Thymus (tissue), 11 donors: ENCODE measurements around the gene FBXW12. TPM values are rescaled to one million over a fixed set of nuclear protein-coding genes. Genes with fewer than 3 reads are reported as not detected.
"Not testable (repeated sequence)": the region's sequence is repeated elsewhere in the genome, so short reads cannot be mapped to it uniquely, and the experiment has no call there.

Experiments
- DNase-seq, 9 donors: peaks; one replicate each; pipeline ENCODE4 v3.0.0-alpha.2; 2013; ENCODE audit warnings: low spot score in 9 of 9, low read depth in 6 of 9, missing footprints in 1 of 9
- H3K27ac ChIP-seq, 2 donors: one replicate each; pipeline ENCODE4 v1.5.1; 2013; ENCODE audit warnings: control low read depth in 1 of 2, low read depth in 1 of 2, low read length in 1 of 2, mild to moderate bottlenecking in 1 of 2, moderate library complexity in 1 of 2
- H3K27me3 ChIP-seq, 2 donors: one replicate each; pipeline ENCODE4 v1.5.1; 2013; ENCODE audit warnings: low read length in 1 of 2; ENCODE audit not compliant: control insufficient read depth in 2 of 2, insufficient read depth in 1 of 2
- H3K36me3 ChIP-seq, 2 donors: one replicate each; pipeline ENCODE4 v1.5.1; 2013; ENCODE audit warnings: low read length in 1 of 2, mild to moderate bottlenecking in 1 of 2, moderate library complexity in 1 of 2; ENCODE audit not compliant: control insufficient read depth in 2 of 2, insufficient read depth in 2 of 2
- H3K4me1 ChIP-seq, 2 donors: one replicate each; pipeline ENCODE4 v1.5.1; 2013; ENCODE audit warnings: low read length in 2 of 2; ENCODE audit not compliant: control insufficient read depth in 2 of 2, insufficient read depth in 2 of 2
- H3K4me3 ChIP-seq, 2 donors: one replicate each; pipeline ENCODE4 v1.5.1; 2013; ENCODE audit warnings: low read length in 2 of 2, control low read depth in 1 of 2, mild to moderate bottlenecking in 1 of 2
- H3K9me3 ChIP-seq, 2 donors: one replicate each; pipeline ENCODE4 v1.5.1; 2013; ENCODE audit warnings: low read length in 1 of 2, mild to moderate bottlenecking in 1 of 2; ENCODE audit not compliant: control insufficient read depth in 2 of 2, insufficient read depth in 1 of 2
- WGBS: extraction: QIAGEN DNeasy Blood & Tissue Kit; methylation state at CpG from one replicate; pipeline ENCODE4 v1.1.7; 2013; 5-methylcytosine and 5-hydroxymethylcytosine counted together
- polyA plus RNA-seq: library from polyadenylated mRNA; stranded (reverse); fragments of 200-250 nt; gene quantifications from one replicate; pipeline ENCODE4 v1.2.3, GENCODE V29; 2013
- total RNA-seq: library from RNA; stranded (reverse); fragments of 120-200 nt; gene quantifications from one replicate; pipeline ENCODE4 v1.2.4, GENCODE V29; 2013
- donor health status: healthy.

The FBXW12 gene
- total and polyA plus RNA-seq, 2 donors: 0.05 to 0.07 TPM

DNA sequence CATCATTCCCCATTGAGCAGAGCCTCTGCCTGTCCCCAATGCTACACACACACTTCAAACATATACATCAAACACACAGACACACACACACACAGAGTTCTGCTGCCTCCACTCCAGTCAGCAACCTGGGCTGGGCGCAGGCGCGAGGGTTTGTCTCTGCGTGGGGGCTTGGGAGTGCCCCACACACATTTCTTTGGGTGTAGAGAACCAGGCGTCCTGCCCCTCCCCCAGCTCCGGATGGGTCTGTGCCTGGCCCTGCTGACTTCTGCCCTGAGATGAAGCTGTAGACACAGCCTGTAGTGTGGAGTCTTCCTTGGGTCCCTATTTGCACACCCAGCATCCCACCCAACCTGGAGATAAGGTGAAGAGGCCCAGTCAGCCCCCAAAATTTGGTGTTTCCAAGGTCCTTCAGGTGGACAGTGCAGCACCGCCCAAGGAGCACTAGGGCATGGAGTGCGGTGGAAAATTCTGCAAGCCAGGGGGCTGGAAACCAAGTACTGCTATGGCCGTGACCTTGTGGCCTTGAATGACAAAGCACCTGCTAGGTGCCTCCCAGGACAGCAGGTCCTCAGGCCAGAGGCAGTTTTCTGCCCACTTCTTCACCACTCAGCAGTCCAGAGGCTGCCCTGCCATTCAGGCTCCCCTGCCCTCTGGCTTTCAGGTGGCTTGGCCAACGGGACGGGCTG, 26.8 kb downstream of the FBXW12 start:
- DNase-seq: no peak
- WGBS: 91% methylated on average over 11 of the region's 11 CpGs
- Histone ChIP-seq H3K36me3 (no peaks in the 10 kb centered on the region), H3K27me3 (peaks cover 0 to 6% of the 10 kb centered on the region in 2 donors), H3K4me1 (no peaks in the 10 kb centered on the region), H3K9me3 (no peaks in the 10 kb centered on the region), H3K27ac (no peak overlapping the region), H3K4me3 (no peak overlapping the region)

DNA sequence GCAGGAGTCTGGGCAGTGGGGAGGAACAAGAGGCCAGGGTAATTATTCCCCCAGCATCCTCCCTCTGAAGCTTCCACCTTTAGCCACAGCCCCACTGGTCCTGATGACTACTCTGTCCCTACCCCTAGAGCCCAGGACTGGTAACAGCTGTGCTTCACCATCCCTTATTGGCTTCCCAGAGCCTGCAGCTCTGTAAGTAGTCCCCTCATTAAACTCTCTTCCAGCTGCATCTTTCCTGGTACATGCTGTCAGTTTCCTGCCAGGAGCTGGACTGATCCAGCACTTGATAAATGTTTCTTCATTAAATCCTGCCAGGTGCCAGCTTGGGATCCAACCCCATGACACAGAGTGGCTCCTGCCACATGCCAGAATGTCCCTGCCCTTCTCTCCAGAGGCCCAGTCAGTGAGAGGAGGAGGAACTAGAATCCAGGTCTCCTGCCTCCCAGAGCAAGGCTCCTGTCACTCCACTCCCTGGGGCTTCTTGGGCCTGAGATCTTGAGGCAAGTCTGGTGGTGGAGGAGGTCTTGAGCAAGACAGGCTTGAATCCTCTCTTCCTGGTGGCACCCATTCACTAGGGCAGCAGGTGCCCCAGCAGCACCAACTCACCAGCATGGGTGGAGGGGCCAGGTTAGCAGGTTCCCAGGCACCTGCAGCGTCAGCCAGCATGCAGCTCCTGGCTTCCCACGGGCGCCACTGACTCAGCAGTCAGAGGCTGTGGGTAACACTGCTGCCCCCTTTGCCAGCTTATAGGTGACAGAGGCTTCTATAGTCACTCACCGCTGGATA, 27.6 kb downstream of the FBXW12 start:
- H3K4me3 ChIP-seq: no peak overlapping the region
- 40% methylated on average over 4 of the region's 4 CpGs for WGBS
- no peaks in the 10 kb centered on the region for H3K9me3 ChIP-seq
- no peaks in the 10 kb centered on the region for H3K4me1 ChIP-seq
- DNase-seq: no peak
- no peaks in the 10 kb centered on the region for H3K36me3 ChIP-seq
- H3K27me3 ChIP-seq: peaks cover 0 to 6% of the 10 kb centered on the region in 2 donors
- no peak overlapping the region for H3K27ac ChIP-seq

DNA sequence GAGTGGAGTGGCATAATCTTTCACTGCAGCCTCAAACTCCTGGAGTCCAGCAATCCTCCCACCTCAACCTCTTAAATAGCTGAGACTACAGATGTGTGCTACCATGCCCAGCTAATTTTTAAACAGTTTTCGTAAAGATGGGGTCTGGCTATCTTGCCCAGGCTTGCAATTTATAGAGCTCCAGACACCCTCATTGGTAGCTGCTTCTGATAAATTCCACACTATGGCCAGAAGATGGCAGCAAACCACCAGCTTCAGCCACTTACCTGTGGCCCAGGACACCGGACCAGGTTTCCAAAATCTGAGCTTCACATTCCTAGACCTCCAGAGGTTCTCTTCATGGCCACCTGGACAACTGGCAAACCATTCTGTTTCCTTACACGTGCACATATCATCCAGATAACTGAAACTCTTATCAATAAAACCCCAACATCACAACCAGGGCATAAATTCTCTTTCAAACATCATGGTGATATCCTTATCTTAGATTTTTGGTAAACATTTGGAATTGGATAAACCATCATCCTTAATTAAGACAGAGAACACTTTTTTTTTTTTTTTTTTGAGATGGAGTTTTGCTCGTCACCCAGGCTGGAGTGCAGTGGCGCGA, 28.9 kb downstream of the FBXW12 start:
- H3K4me1 ChIP-seq: no peaks in the 10 kb centered on the region
- H3K36me3 ChIP-seq: peaks cover 0 to 3% of the 10 kb centered on the region in 2 donors
- no peak overlapping the region for H3K27ac ChIP-seq
- DNase-seq: peak; percentile 8 to 80 (median 54)
- 71% methylated on average over 6 of the region's 6 CpGs for WGBS
- H3K27me3 ChIP-seq: peaks cover 0 to 3% of the 10 kb centered on the region in 2 donors
- H3K9me3 ChIP-seq: no peaks in the 10 kb centered on the region
- no peak overlapping the region for H3K4me3 ChIP-seq

DNA sequence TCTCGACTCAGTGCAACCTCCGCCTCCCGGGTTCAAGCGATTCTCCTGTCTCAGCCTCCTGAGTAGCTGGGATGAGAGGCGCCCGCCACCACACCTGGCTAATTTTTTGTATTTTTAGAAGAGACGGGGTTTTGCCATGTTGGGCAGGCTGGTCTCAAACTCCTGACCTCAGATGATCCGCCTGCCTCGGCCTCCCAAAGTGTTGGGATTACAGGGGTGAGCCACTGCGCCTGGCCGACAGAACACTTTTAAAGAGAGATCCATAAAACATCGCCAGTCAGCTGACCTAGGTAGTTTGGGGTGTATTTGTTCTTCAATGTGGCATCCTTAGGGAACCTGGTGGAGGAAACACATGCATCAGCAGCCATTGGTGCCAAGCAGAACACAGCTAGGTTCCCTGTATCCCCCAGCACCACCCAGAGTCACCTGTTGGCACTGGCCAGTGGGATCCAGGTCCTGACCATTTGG, 29.4 kb downstream of the FBXW12 start:
- WGBS: 96% methylated on average over 12 of the region's 12 CpGs
- H3K27ac ChIP-seq: peak overlapping the region in 1 of 2 donors; percentile 71
- H3K36me3 ChIP-seq, H3K4me1 ChIP-seq, H3K9me3 ChIP-seq, DNase-seq, H3K27me3 ChIP-seq, H3K4me3 ChIP-seq: not testable (repeated sequence)

DNA sequence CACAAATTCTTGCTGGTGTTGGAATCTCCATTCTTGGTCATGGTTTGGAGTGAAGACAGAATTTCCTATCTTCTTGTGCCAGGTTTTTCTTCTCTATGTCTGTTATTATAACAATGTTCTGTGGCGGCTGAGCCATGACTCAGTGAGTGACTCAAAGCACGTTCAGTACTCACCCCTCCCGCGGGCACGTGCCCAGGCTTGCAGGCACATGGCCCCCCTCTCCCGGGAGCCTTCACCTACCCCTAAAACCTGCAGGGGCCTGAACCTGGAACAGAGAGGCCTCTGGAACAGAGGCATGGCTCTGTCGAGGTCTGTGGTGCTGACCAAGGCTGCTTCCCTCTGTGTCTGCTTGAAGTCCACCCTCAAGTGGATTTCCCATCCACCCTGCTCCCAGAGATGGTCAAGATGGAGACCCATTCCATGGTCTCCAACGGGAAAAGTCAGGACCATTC, 30.3 kb downstream of the FBXW12 start:
- WGBS: 88% methylated on average over 8 of the region's 8 CpGs
- no peak for DNase-seq
- H3K27ac ChIP-seq: peak overlapping the region; percentile 20 to 37

DNA sequence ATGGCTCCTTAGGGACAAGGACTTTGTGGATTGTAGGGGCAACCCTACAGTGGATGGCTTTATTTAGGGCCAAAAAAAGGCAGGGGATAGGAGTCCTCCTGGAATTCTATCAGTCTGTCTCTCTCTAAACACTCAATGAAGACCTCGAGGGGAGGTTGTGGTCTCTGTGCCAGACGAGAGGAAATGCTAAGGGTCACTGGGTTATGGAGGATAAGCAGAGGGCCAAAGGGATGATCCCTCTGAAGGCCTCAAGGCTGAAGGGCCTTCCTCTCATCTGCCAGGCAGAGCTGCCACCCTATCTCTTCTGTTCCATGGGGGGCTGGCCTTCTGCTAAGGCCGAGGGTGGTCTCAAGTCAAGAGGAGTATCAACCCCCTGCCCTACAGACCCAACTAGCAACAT, 30.9 kb downstream of the FBXW12 start:
- Histone ChIP-seq H3K27ac (no peak overlapping the region), H3K4me1 (no peaks in the 10 kb centered on the region), H3K4me3 (no peak overlapping the region), H3K36me3 (peaks cover 0 to 6% of the 10 kb centered on the region in 2 donors), H3K27me3 (peaks cover 0 to 3% of the 10 kb centered on the region in 2 donors), H3K9me3 (no peaks in the 10 kb centered on the region)
- no peak for DNase-seq
- WGBS: 91% methylated on average over 3 of the region's 3 CpGs

More for the DNA sequence above, 30.3 kb downstream of the FBXW12 start:
- Histone ChIP-seq H3K36me3 (peaks cover 0 to 6% of the 10 kb centered on the region in 2 donors), H3K4me3 (no peak overlapping the region), H3K4me1 (no peaks in the 10 kb centered on the region), H3K9me3 (no peaks in the 10 kb centered on the region), H3K27me3 (peaks cover 0 to 3% of the 10 kb centered on the region in 2 donors)

DNA sequence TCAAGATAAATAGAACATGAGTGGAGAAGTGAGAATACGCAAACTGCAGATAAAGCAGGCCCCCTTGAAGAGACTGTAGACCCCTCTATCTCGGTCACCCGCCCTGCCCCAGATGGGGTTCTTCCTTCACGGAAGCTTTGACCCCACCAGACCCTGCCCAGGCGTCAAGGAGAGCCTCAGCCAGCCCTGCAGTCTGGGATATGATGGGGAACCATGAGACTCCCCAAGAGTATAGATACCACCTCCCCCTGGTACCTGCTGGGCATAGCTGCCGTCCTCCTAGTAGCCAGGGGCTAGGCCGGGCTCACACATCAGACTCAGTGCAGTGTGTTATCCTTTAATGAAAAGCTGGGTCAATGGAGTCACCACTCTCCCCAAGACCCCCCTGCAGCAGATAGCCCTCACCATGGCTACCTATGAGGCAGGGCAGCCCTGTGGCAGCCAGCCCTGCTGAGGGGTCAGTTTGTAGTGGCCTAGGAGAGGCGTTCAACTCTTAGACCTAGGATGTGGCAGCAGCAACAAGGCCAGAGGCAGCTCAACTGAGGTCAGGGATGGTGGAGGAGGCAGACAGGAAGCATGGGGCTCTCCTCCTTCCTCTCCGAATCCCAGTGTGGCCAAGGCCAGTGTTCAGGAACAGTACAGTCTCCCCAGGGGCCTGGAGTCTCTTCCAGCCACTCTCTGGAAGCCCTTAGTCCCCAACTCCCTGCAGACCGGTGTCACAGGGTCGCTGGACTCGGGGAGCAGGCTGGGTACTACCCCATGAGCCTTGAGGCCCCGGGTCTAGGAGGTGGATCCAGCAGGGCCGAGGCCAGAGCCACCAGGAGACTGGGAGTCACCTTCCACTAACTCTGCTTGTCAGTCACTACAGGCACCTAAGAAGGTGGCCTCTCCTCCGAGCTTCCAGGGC, 31.8 kb downstream of the FBXW12 start:
- peaks cover 0 to 11% of the 10 kb centered on the region in 2 donors for H3K36me3 ChIP-seq
- no peak overlapping the region for H3K27ac ChIP-seq
- H3K4me1 ChIP-seq: no peaks in the 10 kb centered on the region
- no peak for DNase-seq
- H3K9me3 ChIP-seq: no peaks in the 10 kb centered on the region
- no peak overlapping the region for H3K4me3 ChIP-seq
- H3K27me3 ChIP-seq: peaks cover 0 to 1% of the 10 kb centered on the region in 2 donors
- 96% methylated on average over 15 of the region's 15 CpGs for WGBS

DNA sequence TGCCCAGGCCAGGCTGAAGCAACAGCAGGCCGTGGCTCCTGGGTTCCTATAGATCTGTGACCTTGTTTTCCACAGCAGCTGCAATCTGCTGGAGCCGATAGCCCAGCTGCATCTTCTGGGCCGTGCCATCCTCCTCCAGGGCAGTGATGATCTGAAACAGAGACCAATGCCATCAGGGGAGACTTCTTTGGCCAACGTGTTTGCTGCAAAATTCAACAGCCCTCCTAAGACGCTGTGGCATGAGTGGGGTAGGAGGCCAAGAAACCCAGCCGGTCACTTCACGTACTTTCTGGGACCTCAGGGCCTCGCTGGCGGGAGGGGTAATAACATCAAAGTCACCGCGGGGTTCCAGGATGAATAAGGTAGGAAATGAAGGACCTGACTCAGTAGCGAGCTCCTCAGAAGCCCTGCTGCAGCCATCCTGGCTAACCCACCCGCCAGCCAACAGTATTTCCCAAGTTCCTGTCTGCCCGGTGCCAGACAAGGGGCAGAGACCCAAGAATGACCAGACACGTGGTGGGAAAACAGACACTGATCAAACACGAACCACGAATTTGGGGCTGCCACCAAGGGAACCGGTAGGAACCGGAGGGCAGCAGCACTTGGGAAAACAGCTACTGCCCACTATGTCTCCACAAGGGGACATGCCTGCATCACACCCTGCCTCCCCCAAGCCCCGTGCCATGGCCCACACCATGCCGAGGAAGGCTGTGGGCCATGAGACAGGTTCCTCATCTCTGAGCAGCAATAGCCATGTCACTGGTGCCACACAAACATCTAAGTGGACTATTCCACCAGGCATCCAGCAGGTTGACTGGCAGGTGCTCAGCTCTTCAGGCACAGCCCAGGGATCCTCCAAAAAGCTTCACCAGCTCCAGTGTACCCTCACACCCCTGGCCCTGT, 32.7 kb downstream of the FBXW12 start:
- Histone ChIP-seq H3K27ac (no peak overlapping the region), H3K4me1 (no peaks in the 10 kb centered on the region)
- DNase-seq: no peak

More for the DNA sequence above, 32.7 kb downstream of the FBXW12 start:
- H3K9me3 ChIP-seq: no peaks in the 10 kb centered on the region
- H3K36me3 ChIP-seq: peaks cover 0 to 19% of the 10 kb centered on the region in 2 donors
- WGBS: 94% methylated on average over 21 of the region's 21 CpGs
- no peak overlapping the region for H3K4me3 ChIP-seq
- no peaks in the 10 kb centered on the region for H3K27me3 ChIP-seq
